Stimulated activated CD4-positive, alpha-beta T cell treated with anti-CD3 and anti-CD28 coated beads, Interleukin-15, amount 100 ng/mL, for 24 hours (primary cell): ENCODE results near the gene DCHS2.

Source experiments
- DNase-seq: peaks from one replicate; pipeline ENCODE4 v3.0.0-alpha.2; 2020

DCHS2 gene

DNA sequence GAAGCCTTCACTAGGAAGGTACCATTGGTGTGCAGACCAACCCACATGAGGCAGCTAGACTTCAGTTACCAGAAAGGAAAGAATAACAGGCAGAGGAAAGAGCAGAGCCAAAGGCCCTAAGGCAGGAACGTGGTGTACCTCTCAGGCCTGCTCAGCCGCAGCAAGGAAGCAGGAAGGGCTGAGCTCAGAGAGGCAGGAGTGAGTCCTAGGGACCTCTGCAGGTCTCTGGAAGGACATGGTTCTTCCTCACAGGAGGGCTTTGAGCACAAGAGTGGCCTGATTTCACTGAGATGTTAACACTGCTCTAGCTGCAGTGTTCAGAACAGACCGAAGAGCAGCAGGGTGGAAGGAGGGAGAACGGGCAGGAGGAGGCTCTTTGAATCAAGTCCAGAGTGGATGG is 124.6 kb downstream of the DCHS2 start:
- DNase-seq, result no peak

DNA sequence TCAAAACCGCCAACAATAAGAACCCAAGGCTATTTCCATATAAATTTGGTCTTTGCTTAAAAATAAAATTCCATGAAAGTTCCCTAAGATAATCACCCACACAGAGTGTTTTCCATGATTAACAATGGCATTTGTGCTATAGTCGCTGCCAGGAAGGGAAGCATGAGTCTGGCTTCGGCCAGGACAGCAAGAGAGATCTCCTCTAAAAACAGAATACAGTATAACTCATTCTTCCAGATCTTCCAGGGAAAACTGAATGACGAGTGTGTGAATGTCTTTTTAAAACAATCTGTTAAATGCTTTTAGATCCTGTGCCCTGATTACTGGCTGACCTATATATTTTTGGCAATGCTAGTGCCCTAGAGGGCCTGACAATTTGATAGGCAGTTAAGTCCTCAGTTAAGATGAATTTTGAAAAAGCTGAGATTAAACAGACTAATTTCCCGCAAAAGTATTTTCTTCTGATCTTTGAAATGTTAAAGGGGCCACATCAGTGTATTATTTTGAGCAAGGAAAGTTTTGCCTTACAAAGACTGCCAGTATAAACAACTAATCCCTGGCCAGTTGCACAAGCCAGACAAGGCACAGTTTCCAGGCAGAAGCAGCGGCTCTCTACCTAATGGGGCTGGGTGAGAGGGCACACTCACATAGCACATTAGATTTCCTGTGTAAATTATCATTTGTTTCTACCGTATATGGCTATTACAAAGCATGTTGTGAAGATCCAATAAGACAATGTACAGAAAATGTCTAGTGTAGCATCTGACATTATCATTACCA is 127.3 kb downstream of the DCHS2 start:
- no peak for DNase-seq

DNA sequence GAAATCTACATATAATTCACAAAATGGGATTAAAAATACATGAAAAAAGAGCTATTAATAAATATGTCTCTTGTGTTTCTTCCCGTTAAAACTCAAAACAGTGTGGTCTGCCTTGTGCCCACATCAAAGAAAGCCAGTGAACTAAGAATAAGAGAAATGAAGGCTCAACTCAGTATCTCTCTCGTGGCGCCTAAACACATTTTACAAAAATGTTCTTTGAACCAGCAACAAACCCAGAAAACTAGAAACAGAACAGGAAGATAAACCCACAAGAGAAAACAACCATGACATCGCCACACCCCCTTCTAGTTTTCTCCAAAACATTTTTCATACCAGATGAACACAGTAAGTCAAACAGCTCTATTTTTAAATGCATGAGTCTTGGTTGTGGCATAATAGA is 130.1 kb downstream of the DCHS2 start:
- no peak for DNase-seq

DNA sequence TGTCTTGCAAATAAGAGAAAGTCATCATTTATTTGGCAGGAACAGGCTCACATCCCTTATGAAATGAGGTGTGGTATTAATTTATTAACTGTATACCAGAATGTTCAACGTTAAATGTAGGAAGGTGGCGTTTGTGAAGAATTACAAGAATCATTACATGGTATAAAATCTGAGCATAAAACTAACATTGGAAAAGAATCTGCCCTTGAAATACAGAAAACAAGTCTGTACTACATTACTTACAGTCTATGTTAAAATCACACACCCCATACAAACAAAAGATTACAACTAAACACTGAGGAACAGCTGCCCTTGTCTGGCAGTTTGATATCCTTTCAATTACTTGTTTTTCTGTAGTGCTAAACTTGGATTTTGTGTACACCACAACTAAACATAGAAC is 131.1 kb downstream of the DCHS2 start:
- no peak for DNase-seq

DNA sequence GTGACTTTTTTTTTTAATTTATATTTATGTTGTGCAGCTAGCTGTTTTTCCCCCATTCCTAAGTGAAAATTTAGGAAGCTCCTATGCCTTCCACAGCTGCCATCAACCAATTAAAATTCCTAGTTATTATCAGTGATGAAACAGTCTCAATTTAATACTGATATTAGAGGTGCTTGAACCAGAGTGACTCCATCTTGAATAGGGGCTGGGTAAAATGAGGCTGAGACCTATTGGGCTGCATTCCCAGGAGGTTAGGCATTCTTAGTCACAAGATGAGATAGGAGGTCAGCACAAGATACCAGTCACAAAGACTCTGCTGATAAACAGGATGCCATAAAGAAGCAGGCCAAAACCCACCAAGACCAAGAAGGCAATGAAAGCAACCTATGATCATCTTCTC is 136.7 kb downstream of the DCHS2 start:
- no peak for DNase-seq

DNA sequence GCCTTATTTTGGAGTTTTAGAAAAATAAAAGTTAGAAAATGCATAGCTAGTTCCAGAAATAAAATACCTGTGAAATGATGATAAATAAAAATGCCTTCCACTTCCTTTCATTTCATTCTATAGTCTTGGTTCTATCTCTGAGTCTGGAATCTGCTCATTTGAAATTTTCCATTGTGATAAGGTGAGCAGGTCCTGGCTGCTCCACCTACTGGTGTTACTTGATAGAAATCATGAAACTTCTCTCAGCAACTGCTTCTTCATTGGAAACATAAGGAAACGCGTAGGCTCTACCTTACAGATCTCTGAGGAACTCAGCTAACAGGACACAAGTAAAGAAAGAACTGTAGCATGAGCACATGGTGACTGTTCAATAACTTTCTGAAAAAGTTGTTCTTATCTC is 141.8 kb downstream of the DCHS2 start:
- no peak for DNase-seq

DNA sequence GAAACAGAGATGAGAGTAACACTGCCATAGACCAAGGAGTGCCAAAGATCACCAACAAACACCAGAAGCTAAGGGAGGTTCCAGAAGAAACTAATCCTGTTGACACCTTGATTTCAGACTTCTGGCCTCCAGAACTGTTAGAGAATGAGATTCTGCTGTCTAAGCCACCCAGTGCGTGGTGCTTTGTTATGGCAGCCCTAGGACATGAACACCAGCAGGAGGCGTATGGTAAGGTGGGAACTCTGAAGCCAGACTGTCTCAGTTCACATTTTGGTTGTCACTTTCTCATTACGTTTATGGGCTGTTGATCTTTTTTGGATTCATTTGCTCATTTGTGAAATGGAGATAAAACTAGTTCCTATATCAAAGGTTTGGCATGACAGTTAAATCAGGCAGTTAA is 142.9 kb downstream of the DCHS2 start:
- no peak for DNase-seq

DNA sequence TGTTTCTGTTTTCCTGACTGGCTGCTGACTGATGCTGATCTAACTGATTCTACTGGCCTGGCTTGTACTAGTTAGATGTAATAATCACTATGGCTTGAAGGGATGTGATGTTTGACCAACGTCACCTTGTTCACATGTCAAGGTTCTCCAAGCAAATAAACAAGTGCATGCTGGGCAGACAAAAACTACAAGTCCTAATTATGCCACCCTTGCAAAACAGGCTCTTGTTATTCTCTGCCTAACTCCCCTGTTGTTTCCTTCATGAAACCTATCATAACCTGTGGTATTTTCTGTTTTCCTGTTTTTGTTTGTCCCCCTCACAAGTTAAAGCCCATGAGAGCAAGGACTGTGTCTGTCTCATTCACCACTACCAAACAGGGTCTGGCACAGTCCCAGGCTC is 146.2 kb downstream of the DCHS2 start:
- DNase-seq, result no peak

DNA sequence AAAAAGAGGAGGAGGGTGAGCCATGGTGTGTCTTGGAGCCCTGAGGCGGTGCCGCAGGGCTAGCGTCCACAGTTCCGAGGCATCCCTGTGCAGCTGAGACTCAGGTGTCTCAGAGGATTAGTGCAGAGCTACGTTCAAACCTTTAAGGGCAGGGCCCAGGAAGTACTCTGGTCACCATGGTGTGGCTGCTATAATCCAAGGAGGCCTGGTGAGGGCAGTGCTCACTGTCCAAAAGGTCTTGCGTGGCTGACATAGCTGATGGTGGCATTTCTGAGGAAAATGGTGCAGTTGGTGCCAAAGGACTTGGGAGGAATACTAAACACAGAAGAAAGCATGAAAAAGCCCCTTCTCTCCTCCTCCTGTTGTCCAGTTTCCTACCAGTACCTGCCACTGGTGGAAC is 146.9 kb downstream of the DCHS2 start:
- no peak for DNase-seq

DNA sequence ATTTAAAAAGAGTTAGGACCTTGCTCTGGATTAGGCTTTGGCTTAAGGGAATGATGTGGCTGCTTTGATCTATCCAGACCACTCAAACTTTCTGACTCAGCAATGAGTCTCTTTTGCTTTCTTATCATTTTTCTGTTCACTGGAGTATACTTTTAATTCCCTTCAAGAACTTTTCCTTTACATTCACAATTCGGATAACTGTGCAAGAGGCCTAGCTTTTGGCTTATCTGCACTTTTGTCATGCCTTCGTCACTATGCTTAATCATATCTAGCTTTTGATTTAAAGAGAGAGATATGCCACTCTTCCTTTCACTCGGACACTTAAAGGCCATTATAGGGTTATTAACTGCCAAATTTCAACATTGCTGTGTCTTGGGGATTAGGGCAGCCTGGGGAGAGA is 147.9 kb downstream of the DCHS2 start:
- DNase-seq, result no peak

DNA sequence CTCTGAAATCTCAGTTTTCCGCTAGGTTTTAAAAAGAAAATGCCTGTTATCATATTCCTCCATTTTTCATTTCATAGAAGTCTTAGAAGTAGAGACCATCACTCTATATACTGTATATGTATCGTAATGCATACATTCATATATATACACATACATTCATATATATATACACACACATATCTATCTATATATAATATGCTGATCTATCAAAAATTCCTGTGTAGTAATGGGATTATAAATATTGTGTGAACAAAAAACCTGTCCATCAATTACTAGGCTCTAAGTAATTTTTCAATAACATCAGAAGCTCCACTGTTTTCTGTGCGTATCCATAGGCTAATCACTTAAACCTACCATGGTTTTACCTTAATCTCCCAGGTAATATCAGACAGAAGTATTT is 150.2 kb downstream of the DCHS2 start:
- no peak for DNase-seq

DNA sequence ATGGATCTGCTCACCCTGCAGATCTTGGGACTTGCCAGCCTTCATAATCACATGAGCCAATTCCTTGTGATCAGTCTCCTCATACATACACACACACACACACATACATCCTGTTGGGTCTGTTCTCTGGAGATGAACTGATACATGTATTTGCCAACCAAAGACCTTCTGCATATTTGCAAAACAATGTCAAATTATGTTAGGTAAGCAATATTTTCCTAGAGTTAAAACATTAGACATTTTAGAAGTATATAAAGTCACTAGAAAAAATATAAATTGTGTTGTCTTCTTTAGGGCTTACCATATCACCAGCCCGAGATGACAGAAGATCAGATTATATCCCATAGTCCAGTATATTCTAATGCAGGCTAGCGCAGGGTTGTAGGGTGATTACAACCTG is 156.0 kb downstream of the DCHS2 start:
- no peak for DNase-seq

DNA sequence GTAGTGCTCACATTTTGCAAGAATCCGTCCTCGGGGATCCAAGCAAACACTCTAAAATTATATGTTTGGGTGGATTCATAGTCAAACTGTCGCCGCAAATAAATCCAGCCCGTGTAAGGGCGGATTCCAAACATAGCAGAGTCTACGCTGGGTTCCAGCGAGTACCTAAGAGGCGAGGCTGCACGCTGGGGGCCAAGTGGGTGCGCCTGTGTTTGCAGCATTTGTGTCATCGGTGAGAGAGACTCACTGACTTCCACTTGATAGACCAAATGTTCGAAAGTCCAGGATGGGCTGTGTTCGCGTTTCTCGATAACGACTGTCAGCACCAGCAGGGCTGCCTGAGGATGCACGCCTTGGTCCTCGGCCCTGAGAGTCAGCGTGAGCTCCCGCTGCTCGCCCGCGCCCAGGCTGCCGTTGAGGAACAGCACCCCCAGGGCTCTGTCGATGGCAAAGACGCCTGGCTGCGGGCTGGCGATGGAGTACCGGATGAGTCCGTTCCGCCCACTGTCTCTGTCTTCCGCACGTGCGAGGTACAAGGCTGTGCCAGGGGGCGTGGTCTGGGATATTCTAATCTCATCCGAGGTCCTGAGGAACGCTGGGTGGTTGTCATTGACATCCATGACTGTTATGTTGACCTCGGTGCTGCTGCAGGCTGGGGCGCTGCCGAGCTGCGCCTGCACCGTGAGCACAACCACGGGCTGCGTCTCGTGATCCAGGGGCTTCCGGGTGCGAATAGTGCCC is 158.7 kb downstream of the DCHS2 start:
- DNase-seq, result peak; percentile 80

DNA sequence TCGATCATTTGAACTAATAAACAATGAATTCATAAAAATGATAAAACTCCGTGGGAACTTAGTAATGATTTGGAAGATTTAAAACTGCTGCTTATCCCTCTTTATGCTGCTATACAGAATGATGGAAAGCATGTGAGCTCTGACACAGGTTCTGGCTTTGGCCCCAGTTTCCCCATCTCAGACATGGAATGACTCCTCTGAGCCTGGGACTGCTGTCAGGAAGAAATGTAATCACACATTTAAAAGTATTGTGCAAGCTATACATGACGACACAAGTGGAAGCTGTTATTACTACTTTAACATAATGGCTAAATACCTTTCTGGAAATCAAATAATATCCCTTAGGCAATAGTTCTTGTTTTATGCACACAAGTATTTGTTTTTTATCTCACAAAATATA is 161.7 kb downstream of the DCHS2 start:
- no peak for DNase-seq

DNA sequence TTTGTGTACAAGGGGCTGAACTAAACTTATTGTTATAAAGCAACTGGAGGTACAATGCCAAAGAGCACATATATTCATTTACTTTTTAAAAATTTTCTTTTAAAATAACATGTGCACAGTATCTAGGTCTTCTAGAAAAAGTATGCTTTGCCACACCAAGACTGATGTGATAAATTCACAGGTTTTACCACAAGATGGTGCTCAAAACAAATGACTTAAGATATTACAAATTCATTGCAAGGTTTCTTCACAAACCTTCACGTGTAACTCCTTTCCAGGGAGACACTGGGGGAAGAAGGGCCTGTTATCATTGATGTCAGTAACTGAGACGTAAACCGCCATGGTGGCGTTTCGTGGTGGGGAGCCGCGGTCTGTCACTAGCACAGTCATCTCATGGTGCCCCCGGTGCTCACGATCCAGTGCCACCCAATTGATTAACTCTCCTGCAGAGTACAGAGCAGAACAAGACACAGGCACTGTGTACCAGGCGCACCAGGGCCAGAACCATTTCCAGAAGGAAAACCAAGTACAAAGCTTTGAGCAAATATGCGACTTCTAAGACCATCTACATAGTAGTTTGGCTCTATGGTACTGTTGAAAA is 162.2 kb downstream of the DCHS2 start:
- DNase-seq, result no peak

DNA sequence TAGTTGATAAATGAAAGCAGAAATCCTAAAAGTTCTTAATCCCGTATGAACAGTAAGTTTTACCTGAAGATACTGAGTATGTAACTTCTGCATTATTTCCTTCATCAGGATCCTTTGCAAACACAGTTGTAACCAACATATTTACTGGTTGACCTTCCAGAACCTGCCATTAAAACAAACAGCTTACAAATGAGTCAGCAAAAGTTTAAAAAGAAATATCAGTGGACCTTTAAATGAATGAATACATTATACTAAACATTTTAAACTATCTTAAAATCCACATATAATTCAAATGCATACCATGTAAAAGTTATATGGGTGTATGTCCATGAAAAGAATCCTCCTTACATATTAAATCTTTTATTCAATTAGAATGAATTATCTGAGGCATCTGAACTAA is 163.6 kb downstream of the DCHS2 start:
- DNase-seq, result no peak

DNA sequence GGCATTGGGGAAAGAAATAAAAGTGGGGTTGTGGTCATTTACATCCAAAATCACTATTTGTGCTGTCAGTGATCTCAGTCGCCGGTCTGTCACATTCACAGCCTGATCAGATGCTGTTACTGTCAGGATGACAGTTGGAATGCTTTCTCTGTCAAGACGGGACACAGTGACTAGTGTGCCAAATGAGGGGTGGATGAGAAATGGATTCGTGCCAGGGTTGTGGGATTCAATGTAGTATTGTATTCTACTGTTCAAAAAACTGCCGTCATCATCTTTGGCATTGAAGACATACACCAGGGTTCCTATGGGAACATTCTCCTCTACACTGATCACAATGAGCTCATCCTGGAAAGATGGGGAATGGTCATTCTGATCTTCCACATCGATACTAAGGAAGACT is 171.1 kb downstream of the DCHS2 start:
- DNase-seq, result no peak

DNA sequence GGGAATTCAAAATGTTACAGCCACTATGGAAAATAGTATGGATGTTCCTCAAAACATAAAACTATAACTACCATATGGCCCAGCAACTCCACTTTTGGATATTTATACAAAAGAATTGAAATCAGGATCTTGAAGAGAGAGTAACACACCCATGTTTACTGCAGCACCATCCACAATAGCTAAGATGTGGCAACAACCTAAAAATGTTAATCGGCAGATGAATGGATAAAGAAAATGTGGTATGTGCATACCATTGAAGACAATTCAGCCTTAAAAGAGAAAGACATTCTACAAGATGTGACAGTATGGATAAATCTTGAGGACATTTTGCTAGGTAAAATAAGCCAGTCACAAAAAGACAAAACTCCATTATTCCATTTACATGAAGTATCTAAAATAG is 171.9 kb downstream of the DCHS2 start:
- DNase-seq, result no peak

DNA sequence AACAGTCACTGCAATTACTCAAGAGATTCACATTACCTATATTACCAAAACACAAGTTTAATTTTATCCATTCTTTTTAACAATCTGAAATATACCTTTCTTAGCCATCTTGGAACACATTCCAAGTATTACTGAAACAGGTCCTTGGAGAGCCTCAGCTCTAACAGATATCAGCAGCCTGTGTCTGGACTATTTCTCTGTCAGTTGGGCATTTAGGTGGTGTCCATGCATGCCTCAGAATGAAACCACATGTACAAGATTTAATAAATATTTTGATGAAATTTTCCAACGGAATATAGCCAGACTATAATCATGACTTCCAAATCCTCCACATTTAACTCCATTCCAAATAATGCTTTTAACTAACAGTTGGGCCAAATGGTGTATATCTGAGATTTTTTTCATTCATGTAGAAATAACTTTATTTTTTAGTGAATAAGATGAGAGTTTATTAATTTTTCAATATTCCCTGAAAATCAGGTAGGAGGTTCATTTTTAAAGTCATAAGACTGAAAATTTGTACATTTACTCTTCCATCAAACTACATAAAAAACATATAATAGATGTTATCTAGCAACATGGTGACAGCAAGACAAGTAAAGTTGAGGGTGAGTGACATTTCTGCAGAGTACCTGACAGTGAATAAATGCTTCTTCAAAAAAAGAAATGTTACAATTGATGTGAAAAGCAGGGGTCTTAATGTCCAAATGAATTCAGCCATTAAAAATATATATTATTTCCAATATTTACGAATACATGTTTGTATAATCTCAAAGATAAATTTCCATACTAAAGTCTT is 174.2 kb downstream of the DCHS2 start:
- no peak for DNase-seq

DNA sequence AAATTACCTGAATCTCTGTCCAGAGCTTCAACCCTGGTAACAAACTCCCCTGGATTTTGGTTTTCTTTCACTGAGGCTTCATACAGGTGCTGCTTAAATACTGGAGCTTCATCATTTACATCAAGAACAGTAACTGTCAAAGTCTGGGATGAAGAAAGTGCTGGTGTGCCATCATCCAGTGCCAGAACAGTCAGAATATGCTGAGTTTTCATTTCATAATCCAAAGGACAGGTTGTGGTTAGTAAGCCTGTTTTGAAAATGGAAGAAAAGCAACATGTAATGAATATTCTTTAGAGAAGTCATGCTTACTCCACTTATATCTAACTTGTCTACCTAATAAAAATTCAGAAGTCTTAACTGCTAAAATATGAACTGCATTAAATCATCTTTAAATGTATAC is 175.9 kb downstream of the DCHS2 start:
- no peak for DNase-seq

DNA sequence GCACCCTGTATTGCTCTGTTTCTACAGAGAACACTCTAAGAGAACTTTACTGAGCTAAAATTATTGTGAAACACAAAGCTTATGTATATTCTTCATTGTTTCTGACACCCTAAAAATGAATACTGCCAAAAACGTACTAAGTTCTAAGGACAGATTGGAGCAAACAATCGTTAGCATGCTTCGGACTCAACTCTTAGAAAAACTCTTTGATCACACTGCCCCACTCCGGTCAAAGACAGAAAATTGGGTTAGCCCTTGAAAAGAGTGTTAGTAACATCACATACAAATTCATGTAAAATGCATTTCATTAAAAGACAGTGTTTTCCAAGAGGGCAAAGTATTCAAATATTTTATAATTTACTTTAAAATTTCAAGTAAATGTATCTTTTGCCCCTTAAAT is 177.4 kb downstream of the DCHS2 start:
- DNase-seq, result no peak

DNA sequence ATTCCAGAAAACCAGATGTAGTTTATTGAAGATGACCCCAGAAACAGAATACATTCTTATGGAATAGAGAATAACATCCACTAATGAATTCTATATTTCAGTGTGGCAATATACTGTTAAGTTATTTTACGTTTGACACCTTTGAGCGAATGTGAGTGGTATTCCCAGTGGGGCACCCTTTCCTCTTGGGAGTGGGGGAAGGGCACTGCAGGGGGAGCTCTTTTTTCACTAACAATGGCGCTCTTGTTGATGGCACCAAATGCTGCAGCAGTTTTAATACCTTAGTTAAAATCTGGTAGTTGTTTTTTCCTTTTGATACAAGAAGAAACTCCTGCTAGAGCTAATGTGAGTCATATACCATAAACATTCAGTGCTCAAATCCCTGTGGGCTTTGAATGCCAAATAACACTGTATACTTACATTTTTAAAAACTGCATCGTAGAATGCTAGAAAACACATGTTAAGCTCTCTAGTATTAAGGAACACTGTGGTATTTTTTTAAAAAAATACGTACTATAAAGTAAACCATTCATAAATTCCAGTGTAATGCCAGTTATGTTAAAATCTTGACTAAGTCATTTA is 178.5 kb downstream of the DCHS2 start:
- DNase-seq, result no peak

DNA sequence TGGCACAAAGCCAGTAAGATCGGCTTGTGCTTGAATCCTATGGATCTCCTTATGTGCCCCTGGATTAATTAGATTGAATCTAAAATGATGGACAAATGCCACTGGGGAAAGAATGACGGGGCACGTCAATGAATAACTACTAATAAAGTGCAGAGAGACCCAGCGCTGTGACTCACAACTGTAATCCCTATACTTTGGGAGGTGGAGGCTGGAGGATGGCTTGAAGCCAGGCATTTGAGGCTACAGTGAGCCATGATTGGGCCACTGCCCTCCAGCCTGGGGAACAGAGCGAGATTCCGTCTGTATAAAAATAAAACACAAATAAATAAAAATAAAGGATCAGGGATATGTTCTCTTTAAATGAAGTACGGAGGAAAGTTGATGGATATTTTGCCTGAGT is 179.4 kb downstream of the DCHS2 start:
- no peak for DNase-seq
